RWPE1 (cell line): ENCODE measurements around the gene CSNK1A1.
A peak's percentile ranks its signal among the peaks of the same experiment; 100 is the strongest.

ENCODE experiments used
- CTCF ChIA-PET: fragments of 350-600 bp; sonication (Branson Sonifier 250); formaldehyde crosslinking; extraction: SDS; loops from one replicate; lab custom pipeline; 2021; lab: Yijun Ruan, JAX
- POLR2A ChIA-PET: fragments of 400-600 bp; formaldehyde crosslinking; extraction: SDS; loops from one replicate; lab custom pipeline; 2020; ENCODE audit warnings: antibody characterized with exemption; ENCODE audit not compliant: low non-redundant PET; lab: Yijun Ruan, JAX
- DNase-seq: peaks from one replicate; pipeline ENCODE4 v3.0.0; 2012; ENCODE audit warnings: low spot score
- H3K27ac ChIP-seq: fragments of 450-650 bp; 2 replicates; pipeline ENCODE4 v1.5.1; 2017
- CTCF ChIP-seq: fragments of 450-650 bp; conservative IDR thresholded peaks from 2 replicates; pipeline ENCODE4 v1.5.1; 2017; ENCODE audit warnings: low read depth, mild to moderate bottlenecking

CSNK1A1 gene

GRCh38 chr5:149563466-149563865, 12.2 kb upstream of the CSNK1A1 start:
- TF ChIP-seq CTCF: no peak
- no peak for DNase-seq
- ChIA-PET CTCF (interaction anchor here (0.6 to 1.8 kb wide), 6 partner anchors 12 to 182 kb away, joined by 3 to 10 read pairs (median 4); partner anchors contain the start of gene CSNK1A1), POLR2A (interaction anchor here (0.5 kb wide), 1 partner anchor 62 kb away, joined by 3 read pairs; no protein-coding TSS in a partner anchor)
- peak overlapping the region; percentile 99 for H3K27ac ChIP-seq

GRCh38 chr5:149561848-149562247, 10.6 kb upstream of the CSNK1A1 start:
- H3K27ac ChIP-seq: peak overlapping the region; percentile 99
- DNase-seq: peak; percentile 92
- ChIA-PET CTCF (interaction anchor here (0.6 to 2.0 kb wide), 9 partner anchors 10 to 1983 kb away, joined by 4 to 10 read pairs (median 5); partner anchors contain the start of gene CSNK1A1), POLR2A (interaction anchor here (0.8 to 1.6 kb wide), 3 partner anchors 10 to 57 kb away, joined by 4 to 6 read pairs (median 4); partner anchors contain the start of gene CSNK1A1)
- no peak for TF ChIP-seq CTCF

GRCh38 chr5:149559706-149560105, 8.5 kb upstream of the CSNK1A1 start:
- no peak for DNase-seq
- ChIA-PET POLR2A (no interaction called here), CTCF (no interaction called here)
- no peak for TF ChIP-seq CTCF
- peak overlapping the region; percentile 99 for H3K27ac ChIP-seq

- H3K27ac ChIP-seq: peak overlapping the region; percentile 64
- no peak for TF ChIP-seq CTCF
Measured at GRCh38 chr5:149552553-149553160, 1.4 kb upstream of the CSNK1A1 start.

GRCh38 chr5:149552038-149552494, 827 bp upstream of the CSNK1A1 start:
- POLR2A ChIA-PET: interaction anchor here (0.6 to 1.6 kb wide), 2 partner anchors 10 to 721 kb away, joined by 3 to 6 read pairs; no protein-coding TSS in a partner anchor
- peak overlapping the region; percentile 95 for H3K27ac ChIP-seq
- TF ChIP-seq CTCF: peak; percentile 64
- CTCF ChIA-PET: interaction anchor here (0.6 to 2.0 kb wide), 15 partner anchors 8 to 199 kb away, joined by 3 to 10 read pairs (median 5); no protein-coding TSS in a partner anchor
- DNase-seq: no peak

More at GRCh38 chr5:149552553-149553160, 1.4 kb upstream of the CSNK1A1 start:
- ChIA-PET POLR2A (interaction anchor here (0.6 kb wide), 1 partner anchor 722 kb away, joined by 3 read pairs; no protein-coding TSS in a partner anchor), CTCF (interaction anchor here (0.6 to 2.0 kb wide), 4 partner anchors 9 to 171 kb away, joined by 4 to 10 read pairs (median 6); no protein-coding TSS in a partner anchor)
- no peak for DNase-seq

- H3K27ac ChIP-seq: peak overlapping the region; percentile 95
- ChIA-PET POLR2A (interaction anchor here (0.6 to 1.6 kb wide), 3 partner anchors 7 to 30 kb away, joined by 3 to 6 read pairs (median 3); no protein-coding TSS in a partner anchor), CTCF (interaction anchor here (0.6 to 2.0 kb wide), 11 partner anchors 10 to 612 kb away, joined by 3 to 10 read pairs (median 3); no protein-coding TSS in a partner anchor)
- peak; percentile 25 for DNase-seq
- no peak for TF ChIP-seq CTCF
Measured at GRCh38 chr5:149550594-149551226, 529 bp downstream of the CSNK1A1 start.
